NOMO-1 treated with dmso at 0.1 percent for 144 hours (cell line): Measurements from ENCODE around the gene MAPK7.

Experiments used
- DNase-seq: peaks from one replicate; lab custom pipeline; 2025; ENCODE audit not compliant: unreplicated experiment; lab: John Stamatoyannopoulos, UW

Gene MAPK7

GRCh38 chr17:19362277-19363113, 15.8 kb upstream of the MAPK7 start, which contains the start of gene B9D1:
Gene B9D1, minus strand, starts transcription at chr17:19362723. Its CDS starts 154 bp downstream, at chr17:19362569.
- DNase-seq = peak; percentile 84

GRCh38 chr17:19363114-19363438, 15.2 kb upstream of the MAPK7 start:
- no peak for DNase-seq

GRCh38 chr17:19363460-19364035, 14.8 kb upstream of the MAPK7 start:
- no peak for DNase-seq

- DNase-seq = no peak
Observed at GRCh38 chr17:19364699-19365498, 13.4 kb upstream of the MAPK7 start.

GRCh38 chr17:19365499-19365817, 12.8 kb upstream of the MAPK7 start:
- DNase-seq = no peak

- DNase-seq = no peak
Observed at GRCh38 chr17:19365833-19366636, 12.3 kb upstream of the MAPK7 start.

GRCh38 chr17:19366637-19366972, 11.7 kb upstream of the MAPK7 start:
- DNase-seq = no peak

- DNase-seq = no peak
Observed at GRCh38 chr17:19368229-19368628, 10.1 kb upstream of the MAPK7 start.

DNA sequence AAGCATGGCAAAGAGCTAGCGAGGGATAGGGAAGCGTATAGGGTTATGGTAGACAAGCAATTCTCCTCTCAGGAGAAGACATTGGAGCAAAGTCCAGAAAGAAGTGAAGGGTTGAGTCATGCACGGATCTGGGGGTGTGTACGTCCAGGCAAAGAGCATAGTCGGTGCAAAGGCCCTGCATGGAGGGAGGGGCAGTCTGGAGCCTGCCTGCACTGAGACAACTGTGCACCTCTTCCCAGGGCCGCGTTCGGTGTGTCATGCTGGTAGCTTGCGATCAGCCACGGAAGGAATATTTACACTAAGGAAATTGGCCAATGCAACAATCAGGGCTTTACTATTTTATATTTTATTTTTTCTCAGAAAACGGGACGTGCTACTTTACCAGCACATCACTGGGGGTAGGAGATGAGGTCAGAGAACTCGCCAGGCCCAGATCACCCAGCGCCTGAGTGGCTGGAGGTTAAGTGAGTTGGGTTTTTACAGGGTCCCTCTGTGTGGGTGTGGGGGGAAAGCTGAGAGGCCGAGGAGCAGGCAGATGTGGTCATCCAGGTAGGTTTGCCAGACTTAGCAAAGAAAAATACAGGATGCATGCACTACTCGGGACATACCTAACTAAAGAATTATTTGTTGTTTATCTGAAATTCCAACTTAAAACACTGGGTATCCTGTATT, 9.1 kb upstream of the MAPK7 start:
- DNase-seq = no peak

GRCh38 chr17:19369846-19370492, 8.3 kb upstream of the MAPK7 start:
- no peak for DNase-seq

DNA sequence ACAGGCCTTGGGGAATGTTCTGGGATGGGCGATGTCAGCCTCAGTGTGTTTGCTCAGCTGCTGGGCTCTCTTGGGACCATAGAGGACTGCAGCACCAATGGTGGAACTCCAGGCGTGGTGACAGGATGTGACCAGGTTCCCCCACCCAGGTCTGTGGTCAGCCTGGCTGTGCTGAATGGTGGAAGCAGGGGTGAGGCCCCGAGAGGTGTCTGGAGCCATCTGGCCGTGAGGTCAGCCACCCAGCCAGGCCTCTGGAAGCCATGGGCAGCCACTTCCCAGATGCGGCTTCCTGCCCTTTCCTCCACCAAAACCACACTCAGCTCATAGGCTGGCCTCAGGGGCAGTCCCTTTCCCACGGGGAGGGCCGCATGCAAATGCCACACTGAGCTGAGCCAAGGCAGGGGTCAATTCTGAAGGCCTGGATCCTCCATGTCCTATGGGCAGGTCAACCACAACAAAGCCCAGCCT, 7.8 kb upstream of the MAPK7 start:
- no peak for DNase-seq

DNA sequence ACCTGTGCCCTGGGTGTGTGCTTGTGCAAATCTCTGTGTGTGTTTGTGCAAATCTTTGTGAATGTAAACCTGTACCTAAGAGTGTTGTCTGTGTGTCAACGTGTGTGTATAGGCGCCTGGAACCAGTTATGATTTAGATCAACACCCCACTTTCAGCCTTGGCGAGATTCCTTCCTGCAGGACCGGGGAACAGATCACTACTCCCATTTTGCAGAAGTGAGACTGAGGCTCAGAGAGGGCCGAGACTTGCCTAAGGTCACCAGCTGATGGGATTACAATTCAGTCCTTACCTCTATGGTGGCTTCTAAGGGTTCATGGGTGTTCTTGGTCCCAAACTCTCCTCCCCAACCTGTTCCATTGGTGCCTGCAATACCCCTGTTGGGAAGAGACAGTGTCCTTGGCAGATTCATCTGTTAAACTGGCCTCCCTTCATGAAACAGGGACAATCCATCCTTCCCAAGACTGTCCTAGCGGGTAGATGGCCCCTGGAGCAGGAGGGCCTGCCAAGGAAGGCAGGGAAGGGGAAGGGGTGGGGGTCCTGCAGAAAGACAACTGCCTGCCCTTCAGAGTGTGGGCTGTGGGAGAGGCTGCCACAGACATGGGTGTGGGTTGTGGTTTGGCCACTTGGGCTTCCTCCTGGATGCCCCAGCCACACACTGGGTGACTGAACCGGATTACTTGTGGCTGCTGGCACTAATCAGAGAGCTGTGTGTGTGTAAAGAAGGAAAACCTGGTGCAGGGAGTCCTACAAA, 6.9 kb upstream of the MAPK7 start:
- no peak for DNase-seq

DNA sequence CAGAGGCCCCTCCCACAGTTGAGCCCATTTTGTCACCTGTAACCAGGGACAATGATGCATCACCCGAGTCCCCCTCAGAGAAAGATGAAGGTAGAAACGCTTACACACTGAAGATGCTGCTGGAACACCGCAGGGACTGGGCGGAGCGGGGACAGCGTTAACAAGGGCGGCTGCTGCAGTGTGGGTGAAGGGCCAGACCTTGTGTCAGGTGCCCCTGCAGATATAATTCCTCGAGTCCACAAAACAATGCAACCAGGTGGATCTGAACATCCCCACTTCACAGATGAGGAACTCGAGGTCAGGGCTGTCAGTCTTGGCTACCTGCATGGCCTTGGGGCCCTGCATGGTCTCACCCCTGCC, 6.3 kb upstream of the MAPK7 start:
- DNase-seq = no peak

GRCh38 chr17:19372439-19372838, 5.9 kb upstream of the MAPK7 start:
- no peak for DNase-seq

- DNase-seq = peak; percentile 20
Observed at GRCh38 chr17:19372866-19373504, 5.3 kb upstream of the MAPK7 start.

DNA sequence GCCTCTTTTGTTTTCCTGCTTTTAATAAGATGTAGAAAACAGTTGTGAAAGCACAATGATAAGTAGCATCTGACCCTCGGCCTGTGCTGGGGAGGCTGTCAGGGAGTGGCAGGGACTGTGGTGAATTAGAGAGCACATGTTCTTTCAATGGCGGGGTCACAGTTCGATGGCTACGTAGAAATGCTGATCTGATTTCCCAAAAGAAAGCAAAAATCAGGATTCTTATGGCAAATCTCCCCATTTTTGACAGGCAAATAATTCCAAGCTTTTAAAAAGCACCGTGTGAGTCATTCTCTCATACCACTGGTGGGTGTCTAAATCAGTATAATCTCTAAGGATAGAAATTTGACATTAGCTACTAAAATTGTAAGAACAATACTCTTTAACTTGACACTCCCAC, 4.2 kb upstream of the MAPK7 start:
- DNase-seq = no peak

DNA sequence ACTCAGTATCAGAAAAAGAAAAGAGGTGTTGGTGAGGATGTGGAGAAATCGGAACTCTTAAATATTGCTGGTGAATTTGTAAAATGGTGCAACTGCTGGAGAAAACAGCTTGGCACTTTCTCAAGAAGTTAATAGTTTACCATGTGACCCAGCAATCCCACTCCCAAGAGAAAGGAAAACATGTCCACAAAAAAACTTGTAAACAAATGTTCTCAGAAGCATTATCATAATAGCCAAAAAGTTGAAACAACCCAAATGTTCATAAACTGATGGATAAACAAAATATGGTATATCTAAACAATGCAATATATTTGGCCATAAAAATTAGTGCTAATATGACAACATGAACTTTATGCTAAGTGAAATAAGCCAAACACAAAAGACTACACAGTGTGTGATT, 2.6 kb upstream of the MAPK7 start:
- DNase-seq = no peak

- no peak for DNase-seq
Observed at GRCh38 chr17:19376811-19377210, 1.5 kb upstream of the MAPK7 start.
